Cardiac septum (tissue), 1 donor: ENCODE results near the gene NHERF1. TPM values are rescaled to one million over a fixed set of nuclear protein-coding genes. Genes with fewer than 3 reads are reported as not detected.

Experiments used
- DNase-seq: peaks from one replicate; pipeline ENCODE4 v3.0.0-alpha.2; 2020; ENCODE audit warnings: low spot score
- intact Hi-C: fragments of 100-400 bp; cut with DNase I; formaldehyde crosslinking; loops from one replicate; pipeline ENCODE4 v1.14.0; 2022
- total RNA-seq: library from RNA; stranded (reverse); fragmentation: NEBNext Ultra II Directional; extraction: Animal tissue kit (Norgen Biotek cat#: 25700); gene quantifications from one replicate; pipeline ENCODE4 v1.2.1, GENCODE V29; 2021
- donor health status: DM: no; HTN: no; CAD: no.

Gene NHERF1
- total RNA-seq, 1 donor from 2014 or later, result 10.1 TPM

DNA sequence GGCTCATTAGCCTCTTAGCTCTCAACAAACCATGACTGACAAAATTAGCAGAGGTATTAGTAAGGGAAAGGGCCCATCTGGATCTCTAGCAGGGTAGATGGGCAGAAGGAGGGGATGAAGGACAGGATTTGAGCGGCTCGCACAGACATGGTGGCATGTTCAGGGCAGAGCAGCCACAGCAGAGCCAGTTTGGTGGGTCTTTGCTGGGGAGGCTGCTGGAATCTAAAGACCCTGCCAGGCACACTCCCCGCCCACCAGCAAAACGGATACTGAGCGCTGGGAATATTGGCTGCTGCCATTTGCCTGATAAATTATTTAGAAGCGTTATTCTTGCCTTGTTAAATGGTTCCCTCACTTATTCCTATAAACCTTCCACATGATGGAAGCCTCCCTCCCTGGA lies 48.4 kb downstream of the NHERF1 start:
- intact Hi-C loops, result no loop called here
- no peak for DNase-seq

DNA sequence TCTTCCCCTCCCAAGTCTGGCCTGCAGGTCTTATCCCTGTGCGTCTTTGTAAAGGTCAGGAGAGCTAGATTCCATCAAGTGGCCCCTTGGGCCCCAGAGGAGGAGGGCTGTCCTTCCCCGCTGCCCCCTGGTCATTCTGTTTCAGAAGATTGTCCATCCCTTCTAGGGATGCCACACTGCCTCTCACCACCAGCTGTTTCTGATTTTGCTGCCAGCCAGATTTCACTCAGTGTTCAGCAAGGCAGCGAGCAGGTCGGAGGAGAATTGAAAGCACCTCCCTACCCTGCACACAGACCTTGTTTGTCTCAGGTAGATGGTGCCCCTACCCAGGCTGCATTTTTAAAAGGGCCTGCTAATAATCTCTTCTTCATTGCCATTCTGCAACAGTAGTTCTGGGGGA lies 49.4 kb downstream of the NHERF1 start:
- DNase-seq, result no peak
- intact Hi-C loops, result no loop called here

GRCh38 chr17:74798239-74798707 lies 49.8 kb downstream of the NHERF1 start:
- intact Hi-C loops, result no loop called here
- DNase-seq, result no peak

DNA sequence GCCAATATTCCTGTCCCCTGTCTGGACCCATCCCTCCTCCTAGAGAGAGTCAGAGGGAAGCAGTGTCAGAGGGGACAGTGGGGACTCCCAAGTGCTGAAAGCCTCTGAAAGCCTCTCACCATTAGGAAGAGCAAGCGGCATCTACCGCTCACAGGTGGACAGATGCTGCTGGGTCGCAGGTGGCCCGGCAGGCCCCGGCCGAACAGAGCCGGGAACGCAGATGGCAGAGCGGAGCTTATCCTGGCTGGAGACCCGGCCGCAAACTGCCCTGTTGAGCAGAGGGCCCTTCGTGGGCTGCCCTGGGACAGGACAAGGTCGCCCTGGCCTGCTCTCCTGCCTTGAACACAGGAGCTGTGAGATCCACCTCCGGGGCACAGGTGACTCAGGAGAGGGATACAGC lies 50.7 kb downstream of the NHERF1 start:
- DNase-seq, result no peak
- intact Hi-C loops, result no loop called here

DNA sequence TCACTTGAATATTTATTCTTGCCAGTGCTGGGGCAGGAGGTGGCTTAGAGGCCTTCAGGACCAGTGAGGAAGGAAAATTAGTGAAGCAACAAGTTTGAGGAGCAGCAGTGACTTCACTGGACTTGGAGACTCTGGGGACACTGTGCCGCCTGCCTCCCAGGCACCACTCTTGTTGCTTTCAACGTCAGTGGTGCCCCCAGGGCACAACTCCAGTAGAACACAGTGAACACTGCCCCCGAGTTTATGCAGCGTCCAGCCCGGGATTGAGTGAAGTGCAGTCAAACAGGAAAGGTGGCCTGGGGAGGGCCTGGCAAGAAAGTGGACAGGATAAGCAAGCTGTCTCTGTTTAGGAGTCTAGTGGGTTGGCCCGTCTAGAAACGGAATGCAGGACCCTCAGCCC lies 52.1 kb downstream of the NHERF1 start:
- no peak for DNase-seq
- intact Hi-C loops, result no loop called here

DNA sequence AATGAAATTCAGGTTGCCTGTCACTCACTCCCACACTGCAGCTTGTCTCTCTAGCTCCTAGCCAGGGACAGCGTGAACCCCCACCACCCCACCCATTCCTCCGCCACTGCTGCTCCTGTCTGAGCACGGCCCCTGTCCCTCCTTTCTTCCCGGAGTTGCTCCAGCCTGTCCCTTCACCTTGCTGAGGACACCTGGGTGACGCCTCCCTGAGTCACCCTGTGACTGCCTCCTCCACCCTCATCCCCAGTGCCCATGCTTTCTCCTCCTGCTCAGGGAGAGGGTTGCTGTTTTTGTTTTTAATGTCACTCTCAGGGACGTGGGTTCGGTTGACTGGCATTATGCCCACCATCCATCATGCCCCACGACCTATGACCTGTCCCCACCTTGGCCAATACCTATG lies 53.5 kb downstream of the NHERF1 start:
- no peak for DNase-seq

DNA sequence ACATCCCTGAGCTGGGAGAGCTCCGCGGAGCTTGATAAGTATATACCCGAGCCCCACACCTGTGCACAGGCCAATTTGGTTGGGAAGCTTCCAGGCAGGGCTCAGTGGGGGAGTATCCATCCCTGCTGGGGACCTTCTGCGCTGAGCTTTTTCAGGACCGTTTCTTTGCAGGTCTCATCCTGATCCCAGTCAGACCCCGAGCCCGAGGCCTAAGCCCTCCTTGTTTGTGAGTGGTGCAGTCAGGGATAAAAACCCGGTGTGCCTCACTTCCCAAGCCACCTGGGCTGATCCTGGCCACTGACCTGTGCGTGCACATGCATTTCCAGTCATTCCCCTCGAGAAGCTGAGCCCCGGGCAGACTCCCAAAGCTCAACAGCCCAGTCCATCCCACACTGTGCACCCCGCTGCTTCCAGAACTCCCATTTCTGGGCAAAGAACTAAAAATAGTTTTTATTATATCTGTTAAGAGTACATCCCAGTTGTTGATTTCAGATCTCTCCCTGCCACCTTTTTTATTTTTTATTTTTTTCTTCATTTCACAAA lies 55.0 kb downstream of the NHERF1 start:
- no peak for DNase-seq
- intact Hi-C loops, result no loop called here

More for the DNA sequence above, 53.5 kb downstream of the NHERF1 start:
- intact Hi-C loops, result no loop called here

DNA sequence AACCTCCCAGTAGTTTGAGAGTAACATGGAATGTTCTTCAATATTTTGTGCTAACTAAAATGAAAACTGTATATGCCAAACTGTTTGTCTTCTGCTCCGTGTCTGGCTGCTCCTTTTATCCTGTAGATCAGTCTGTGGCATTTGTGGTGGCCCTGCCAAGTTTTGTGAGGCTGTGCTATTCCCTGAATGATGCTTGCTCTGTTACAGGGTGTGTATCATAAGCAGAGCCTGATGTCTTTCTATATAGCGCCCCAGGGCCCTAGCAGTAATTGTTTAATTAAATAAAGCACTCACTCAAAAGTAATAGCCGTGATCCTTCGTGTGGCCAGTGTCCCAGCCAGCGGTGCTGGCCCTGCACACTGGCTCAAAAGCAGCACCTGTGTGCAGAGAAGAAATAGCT lies 55.5 kb downstream of the NHERF1 start:
- intact Hi-C loops, result no loop called here
- no peak for DNase-seq

DNA sequence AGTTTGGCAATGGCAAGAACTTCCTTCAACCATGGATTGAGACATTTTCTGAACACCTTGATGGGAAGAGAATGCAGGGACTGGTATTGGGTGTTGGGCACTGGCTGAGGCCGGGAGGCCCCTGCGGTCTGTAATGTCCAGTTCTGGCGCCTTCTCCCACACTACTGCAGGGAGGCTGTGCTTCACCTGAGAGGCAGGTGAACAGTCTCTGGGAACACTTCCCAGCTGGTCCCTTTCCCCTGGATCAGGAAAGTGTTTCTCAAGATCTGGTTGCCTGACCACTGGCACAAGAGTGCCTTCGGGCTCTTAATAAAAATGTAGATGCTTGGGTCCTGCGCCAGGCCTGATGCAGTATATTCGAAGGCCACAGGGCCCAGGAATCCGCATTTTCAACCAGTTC lies 56.3 kb downstream of the NHERF1 start:
- intact Hi-C loops, result no loop called here
- DNase-seq, result no peak

DNA sequence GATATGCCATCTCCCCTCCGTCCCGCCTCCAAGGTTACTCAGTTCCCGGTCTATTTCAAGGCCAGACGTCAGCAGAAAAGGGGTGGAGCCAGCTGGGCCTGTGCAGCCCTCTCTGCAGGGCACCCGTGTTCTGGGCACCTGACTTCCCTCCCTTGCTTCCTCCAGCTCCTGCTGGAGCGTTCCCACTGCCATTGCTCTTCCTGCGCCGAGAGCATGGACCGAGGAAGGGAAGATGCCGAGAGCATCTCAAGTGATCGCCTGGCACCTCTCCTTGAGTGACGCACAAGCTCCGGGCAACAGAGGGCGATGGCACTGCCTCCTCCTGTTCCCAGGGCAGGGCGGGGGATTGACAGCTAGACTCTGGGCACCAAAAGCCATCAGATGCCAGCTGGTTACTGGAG lies 57.2 kb downstream of the NHERF1 start:
- intact Hi-C loops, result no loop called here
- DNase-seq, result no peak

DNA sequence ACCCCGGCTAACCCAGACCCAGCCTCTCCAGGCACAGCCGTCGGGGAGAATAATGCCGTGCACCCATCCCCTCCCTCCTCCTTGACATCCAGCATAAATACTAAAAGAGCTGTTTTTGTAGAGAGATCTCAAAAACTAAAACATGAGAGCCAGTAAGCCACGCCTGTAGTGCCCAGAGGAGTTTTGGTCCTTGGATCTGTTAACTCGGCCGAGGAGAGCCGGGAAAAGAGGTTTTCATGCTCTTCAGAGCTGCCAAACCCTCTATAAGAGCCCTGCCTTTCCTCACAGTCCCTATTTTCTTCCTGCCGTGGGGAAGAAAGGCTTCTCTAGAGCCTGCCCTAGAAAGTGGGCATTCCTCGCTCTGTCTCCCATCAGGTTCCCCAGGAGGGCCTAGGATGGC lies 57.9 kb downstream of the NHERF1 start:
- intact Hi-C loops, result no loop called here

GRCh38 chr17:74807441-74807840 lies 59.0 kb downstream of the NHERF1 start:
- DNase-seq, result no peak

More for the DNA sequence above, 57.9 kb downstream of the NHERF1 start:
- no peak for DNase-seq

GRCh38 chr17:74807925-74808324 lies 59.5 kb downstream of the NHERF1 start:
- intact Hi-C loops, result no loop called here

More at GRCh38 chr17:74807441-74807840, 59.0 kb downstream of the NHERF1 start:
- intact Hi-C loops, result no loop called here

DNA sequence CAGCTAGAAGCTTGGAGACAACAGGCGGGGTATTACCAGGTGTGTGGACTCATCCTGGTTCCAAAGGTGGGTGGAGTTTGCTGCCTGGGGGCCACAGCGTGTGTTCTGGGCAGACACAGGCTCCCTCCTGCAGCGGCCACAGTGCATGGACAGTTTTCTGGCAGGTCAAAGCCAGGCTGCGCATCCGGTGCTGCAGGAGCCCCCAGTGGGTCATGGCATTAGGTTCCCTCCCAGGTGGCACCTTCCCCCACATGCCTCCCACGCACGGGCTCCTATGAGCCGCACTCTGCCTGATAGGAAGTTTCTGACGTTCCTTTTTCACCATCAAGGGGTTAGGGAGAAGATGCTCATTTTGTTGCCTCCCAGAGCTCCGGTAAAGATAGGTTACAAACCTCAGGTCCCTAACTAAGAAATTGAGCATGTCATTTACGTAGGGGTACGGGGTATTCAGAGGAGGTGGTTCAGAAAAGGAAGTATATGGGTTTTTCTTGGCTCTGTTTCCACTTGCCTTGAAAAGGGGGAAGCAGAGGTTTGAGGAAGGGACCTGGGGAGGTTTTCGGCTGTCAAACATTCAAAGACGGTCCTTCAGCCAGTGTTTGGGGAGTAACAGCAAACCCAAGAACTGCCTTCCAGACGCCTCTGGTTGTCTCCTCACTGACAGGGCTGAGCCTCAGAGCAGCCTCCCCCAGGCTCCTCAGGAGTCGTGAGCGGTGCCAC lies 60.4 kb downstream of the NHERF1 start:
- intact Hi-C loops, result no loop called here

More at GRCh38 chr17:74807925-74808324, 59.5 kb downstream of the NHERF1 start:
- no peak for DNase-seq

DNA sequence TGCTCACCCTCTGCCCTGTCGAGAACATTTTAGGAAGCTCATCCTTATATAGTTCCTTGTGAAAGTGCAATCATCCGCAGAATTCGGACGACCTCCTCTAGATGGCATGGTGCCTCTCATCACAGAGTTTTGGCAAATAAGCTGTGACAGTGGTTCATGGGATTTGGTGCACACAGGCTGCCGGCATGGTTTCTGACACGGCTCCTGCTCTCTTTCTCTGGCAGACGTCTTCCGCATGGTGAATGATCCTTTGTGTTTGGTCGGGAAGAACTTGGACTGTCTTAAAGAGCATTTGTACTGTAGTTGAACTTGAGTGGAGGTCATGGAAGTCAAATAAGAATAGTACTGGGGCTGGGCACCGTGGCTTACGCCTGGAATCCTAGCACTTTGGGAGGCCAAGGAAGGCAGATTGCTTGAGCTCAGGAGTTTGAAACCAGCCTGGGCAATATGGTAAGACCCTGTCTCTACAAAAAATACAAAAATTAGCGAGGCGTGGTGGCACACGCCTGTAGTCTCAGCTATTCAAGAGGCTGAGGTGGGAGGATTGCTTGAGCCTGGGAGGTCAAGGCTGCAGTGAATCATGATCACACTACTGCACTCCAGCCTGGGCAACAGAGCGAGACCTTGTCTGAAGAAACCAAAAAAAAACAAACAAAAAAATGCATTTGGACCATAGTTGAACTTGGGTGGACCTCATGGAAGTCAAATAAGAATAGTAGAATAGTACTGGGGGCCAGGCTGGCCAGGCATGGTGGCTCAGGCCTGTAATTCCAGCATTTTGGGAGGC lies 62.5 kb downstream of the NHERF1 start:
- no peak for DNase-seq
- intact Hi-C loops, result no loop called here

More for the DNA sequence above, 60.4 kb downstream of the NHERF1 start:
- no peak for DNase-seq

DNA sequence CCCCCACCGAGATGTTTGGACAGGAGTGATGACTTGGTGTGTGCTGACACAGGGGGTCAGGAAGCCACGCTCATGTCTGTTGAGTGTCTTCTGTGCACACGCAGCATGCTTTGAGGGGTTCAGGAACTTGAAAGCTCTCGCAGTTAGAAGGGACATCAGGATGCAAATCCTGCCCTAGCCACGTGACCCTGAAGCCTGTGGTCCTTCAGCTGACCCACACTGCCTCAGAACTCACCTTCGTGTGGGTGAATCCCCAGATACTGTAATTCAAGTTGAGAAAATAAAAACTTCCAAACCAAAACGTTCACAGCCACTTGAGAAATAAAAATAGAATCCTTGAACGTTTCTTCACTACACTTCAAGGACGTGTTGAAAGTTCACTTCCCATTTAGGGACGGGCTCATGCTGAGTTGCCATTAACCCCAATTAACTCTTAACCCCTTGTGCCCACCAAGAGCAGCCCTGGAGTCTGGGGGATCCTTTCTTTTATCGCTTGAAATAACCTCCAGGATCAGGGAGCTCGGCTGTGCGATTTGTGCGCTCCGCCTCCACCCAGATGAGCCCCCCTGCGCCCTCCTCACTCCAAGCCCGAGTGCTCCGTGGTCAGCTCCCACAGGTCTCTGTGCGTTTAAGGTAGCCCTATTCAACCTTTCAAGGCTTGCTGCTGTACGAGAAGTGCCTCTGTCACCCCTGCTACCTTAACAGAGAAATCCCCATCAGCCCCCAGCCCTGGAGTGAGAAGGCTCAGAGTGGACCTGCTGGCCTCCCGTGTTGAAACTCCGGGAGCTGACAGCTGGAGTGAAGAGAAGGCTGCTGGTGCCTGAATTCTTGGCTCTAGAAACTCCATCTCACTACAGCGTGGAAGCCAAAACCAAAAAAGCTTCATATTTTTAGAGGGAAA lies 63.9 kb downstream of the NHERF1 start:
- DNase-seq, result no peak
- intact Hi-C loops, result no loop called here

DNA sequence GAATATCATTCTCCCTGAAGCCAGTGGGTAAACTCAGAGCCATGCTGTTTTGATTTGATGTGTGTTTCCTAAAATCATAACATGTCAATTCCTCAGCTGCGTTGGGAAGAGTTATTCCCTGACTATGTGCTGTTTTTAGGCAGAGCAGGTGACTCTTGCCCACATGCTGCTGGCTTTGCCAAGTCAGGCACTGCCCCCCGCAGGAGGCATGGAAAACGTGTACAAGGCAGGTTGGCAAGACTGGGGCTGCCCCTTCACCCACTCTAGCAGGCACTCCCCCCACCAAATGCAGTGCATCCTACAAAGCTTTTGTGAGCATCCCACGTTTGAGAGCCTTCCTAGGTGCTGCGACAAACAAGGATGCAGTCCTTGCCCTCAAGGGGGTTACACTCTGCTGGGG lies 66.0 kb downstream of the NHERF1 start:
- DNase-seq, result no peak
- intact Hi-C loops, result no loop called here

DNA sequence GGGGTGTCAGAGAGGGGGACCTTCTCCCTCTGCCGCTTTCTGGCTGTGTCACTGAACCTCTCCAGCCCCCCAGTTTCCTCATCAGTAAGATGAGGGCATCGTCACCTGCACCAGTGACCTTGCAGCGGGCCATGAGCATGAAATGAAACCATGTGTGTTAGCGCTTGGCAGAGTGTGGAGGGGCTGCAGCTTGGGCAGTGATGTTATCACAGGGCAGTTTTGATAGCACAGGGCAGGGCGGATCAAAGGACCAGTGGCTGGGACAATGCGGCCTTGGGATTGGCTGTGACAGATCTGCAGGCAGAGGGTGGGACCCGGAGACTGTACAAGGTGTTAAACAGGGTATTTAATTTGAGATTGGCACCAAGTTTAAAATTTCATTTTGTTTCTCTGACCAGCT lies 66.6 kb downstream of the NHERF1 start:
- intact Hi-C loops, result no loop called here
- DNase-seq, result no peak

DNA sequence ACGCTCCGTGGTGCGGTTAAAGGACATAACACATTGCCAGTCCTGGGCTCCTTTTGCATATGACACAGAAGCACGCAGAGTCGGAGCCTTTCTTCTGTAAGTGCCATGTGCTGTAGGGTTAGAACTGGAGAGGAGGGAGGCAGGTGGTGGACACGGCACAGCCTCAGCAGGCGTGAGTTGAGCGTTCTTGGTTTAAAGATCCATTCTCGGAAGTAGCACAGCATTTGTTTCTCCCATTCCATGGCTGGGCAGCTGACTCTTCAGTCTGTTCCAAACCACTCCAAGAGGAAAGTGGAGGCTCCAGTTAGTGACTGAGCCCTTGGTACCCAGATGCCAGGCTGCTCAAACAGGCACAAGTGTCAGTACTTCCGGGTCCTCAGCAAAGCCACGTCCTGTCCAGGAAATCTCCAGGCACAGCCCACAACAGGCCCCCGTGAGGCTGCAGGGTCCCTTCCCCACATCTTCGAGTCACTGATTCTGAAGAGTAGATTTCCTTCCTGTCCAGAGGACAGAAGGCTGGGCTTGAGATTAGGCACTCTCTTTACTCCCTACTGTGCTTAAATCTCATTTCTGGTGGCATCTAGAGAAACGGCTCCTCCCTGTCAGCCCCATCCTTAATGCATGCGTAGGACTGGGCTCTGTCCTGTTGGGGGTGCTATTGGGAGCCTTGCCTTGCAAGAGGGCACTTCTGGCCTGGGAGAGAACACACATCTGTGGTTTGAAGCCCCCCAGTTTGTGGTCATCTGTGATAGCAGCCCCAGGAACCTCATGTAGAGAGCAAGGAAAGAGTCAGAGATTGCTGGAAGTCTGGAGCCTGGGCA lies 67.3 kb downstream of the NHERF1 start:
- no peak for DNase-seq
- intact Hi-C loops, result no loop called here
